GM19324 (cell line): ENCODE results near the gene SLC37A2.

Experiments
- ATAC-seq: cut with Tn5 transposase; IDR thresholded peaks from one replicate; pipeline ENCODE4 v1.9.1; 2021; ENCODE audit warnings: mild to moderate bottlenecking, moderate library complexity; ENCODE audit not compliant: unreplicated experiment, low FRiP score

Gene SLC37A2

GRCh38 chr11:125102510-125102909 lies 39.4 kb downstream of the SLC37A2 start:
- ATAC-seq, result no peak

GRCh38 chr11:125105926-125106325 lies 42.8 kb downstream of the SLC37A2 start:
- no peak for ATAC-seq

- ATAC-seq, result no peak
These were observed 45.4 kb downstream of the SLC37A2 start for GRCh38 chr11:125108469-125108868.

GRCh38 chr11:125110506-125110905 lies 47.4 kb downstream of the SLC37A2 start:
- ATAC-seq, result no peak

GRCh38 chr11:125111001-125111342 lies 47.9 kb downstream of the SLC37A2 start:
- no peak for ATAC-seq

- peak; percentile 100 for ATAC-seq
These were observed 48.5 kb downstream of the SLC37A2 start, which contains the start of gene TMEM218 for GRCh38 chr11:125111343-125112207. TSS of gene TMEM218 (minus strand) at chr11:125111626. CDS start at chr11:125102241, 9,385 bp downstream.

- ATAC-seq, result no peak
These were observed 49.1 kb downstream of the SLC37A2 start for GRCh38 chr11:125112208-125112604.

- ATAC-seq, result no peak
These were observed 51.4 kb downstream of the SLC37A2 start for GRCh38 chr11:125114518-125114917.

GRCh38 chr11:125117429-125117828 lies 54.3 kb downstream of the SLC37A2 start:
- ATAC-seq, result no peak

GRCh38 chr11:125123194-125123946 lies 60.3 kb downstream of the SLC37A2 start:
- ATAC-seq, result no peak

GRCh38 chr11:125123947-125124617 lies 61.0 kb downstream of the SLC37A2 start:
- peak; percentile 94 for ATAC-seq

- no peak for ATAC-seq
These were observed 61.5 kb downstream of the SLC37A2 start for GRCh38 chr11:125124618-125124992.

GRCh38 chr11:125128450-125128849 lies 65.3 kb downstream of the SLC37A2 start:
- no peak for ATAC-seq

- no peak for ATAC-seq
These were observed 66.3 kb downstream of the SLC37A2 start for GRCh38 chr11:125129316-125129993.

GRCh38 chr11:125132071-125132470 lies 69.0 kb downstream of the SLC37A2 start:
- no peak for ATAC-seq

- no peak for ATAC-seq
These were observed 69.5 kb downstream of the SLC37A2 start for GRCh38 chr11:125132596-125132995.

- no peak for ATAC-seq
These were observed 72.9 kb downstream of the SLC37A2 start for GRCh38 chr11:125136001-125136400.

GRCh38 chr11:125138966-125139365 lies 75.9 kb downstream of the SLC37A2 start:
- ATAC-seq, result no peak

GRCh38 chr11:125139778-125140177 lies 76.7 kb downstream of the SLC37A2 start:
- ATAC-seq, result no peak
